Measurements from ENCODE around the gene MLF2. TPM values are rescaled to one million over a fixed set of nuclear protein-coding genes. Genes with fewer than 3 reads are reported as not detected.

The MLF2 gene
- total and polyA plus RNA-seq, 9 of the 15 experiments (the other 6 are each of a cell fraction or from before 2014, with no cell fraction given), result 11.4 to 190 (median 139) TPM

DNA sequence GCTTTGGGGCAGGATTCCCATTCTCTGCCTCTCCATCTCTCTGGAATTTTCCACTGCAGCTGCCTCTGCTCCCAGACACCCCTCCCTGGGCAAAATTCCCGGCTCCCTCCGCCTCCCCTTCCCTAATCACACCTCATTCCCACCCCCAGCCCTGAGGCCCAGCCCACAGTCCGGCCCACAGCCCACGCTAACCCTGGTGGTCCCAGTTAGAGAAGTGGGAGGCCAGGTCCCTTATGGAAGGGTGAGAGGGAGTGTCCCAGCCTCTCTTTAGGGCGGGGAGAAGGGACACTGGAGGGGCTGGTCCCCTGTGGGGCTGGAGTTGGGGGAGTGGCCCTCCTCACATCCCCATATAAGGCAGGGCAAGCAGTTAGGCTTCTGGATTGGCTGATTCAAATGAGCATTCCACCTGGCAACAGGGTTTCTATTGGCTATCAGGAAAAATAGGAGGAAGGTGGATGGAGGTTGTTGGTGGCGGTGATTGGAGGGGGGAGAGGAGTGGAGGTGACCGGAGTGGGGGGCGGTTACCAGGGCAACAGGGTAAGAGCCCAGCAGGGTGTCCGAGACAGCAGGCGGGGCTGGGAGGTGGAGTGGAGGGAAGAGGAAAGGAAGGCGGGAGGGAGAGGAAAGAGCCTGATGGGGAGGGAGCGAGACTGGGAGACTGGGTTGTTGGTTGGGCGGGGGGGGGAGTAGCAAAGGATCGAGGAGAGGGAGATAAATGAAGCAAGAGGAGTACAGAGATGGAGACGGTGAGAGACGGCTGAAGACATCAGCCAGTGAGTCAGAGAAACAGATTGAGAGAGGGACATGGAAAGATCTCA is 11.3 kb upstream of the MLF2 start:
- BruUV-seq (replicated peaks), result no TSS peak
- CTCF ChIA-PET (ENCODE audit: low intra/inter-chr PET ratio), result no interaction called here
- peaks cover 24% of the 10 kb centered on the region for H3K79me2 ChIP-seq (ENCODE audit: control insufficient read depth, insufficient read depth, low read length)
- H2AFZ ChIP-seq (ENCODE audit: low read depth, low read length), result peak overlapping the region; percentile 48
- intact Hi-C loops (cut with micrococcal nuclease) (no loop called here), in situ Hi-C loops (cut with MboI) (no loop called here)
- no peaks in the 10 kb centered on the region for H3K9me1 ChIP-seq (ENCODE audit: control insufficient read depth, insufficient read depth, low read length)
- ATAC-seq, result peak; percentile 86
- H4K20me1 ChIP-seq (replicated peaks; ENCODE audit: control insufficient read depth, insufficient read depth, low read length), result no peaks in the 10 kb centered on the region
- H3K36me3 ChIP-seq (ENCODE audit: control insufficient read depth, insufficient read depth, low read length), result peaks cover 9% of the 10 kb centered on the region; the same call in 2 of the 3 replicates
- peak; percentile 100 for FAIRE-seq
- peaks cover 24 to 29% of the 10 kb centered on the region in 2 experiments; a peak in 4 of 5 replicates for H3K4me1 ChIP-seq (replicated peaks in 1 of 2; ENCODE audit: control insufficient read depth in 2 of 2, insufficient read depth in 2 of 2, low read length in 2 of 2)
- H3K4me3 ChIP-seq, result no peak overlapping the region
- H3K9ac ChIP-seq (ENCODE audit: insufficient read depth in 1 of 2, low read depth in 2 of 2, low read length in 2 of 2), result peak overlapping the region; percentile 28 to 42; a peak in 3 of 4 replicates
- H3K27ac ChIP-seq (ENCODE audit: extremely low read depth, low read depth, low read length), result peak overlapping the region; percentile 65
- H3K9me3 ChIP-seq (replicated peaks; ENCODE audit: control insufficient read depth, insufficient read depth, low read depth, low read length), result no peaks in the 10 kb centered on the region
- no peaks in the 10 kb centered on the region for H3K27me3 ChIP-seq (ENCODE audit: control insufficient read depth in 2 of 2, insufficient read depth in 2 of 2, low read length in 2 of 2)
- H3K4me2 ChIP-seq (ENCODE audit: insufficient read depth, low read length), result peak overlapping the region; percentile 36
- POLR2A ChIA-PET, result interaction anchor here (1.0 to 1.5 kb wide), 4 partner anchors 10 to 29 kb away, joined by 3 to 6 read pairs (median 4); partner anchors contain the start of gene MLF2
- peak; percentile 87 to 95 (median 90) for DNase-seq (ENCODE audit: extremely low read depth in 1 of 4, low spot score in 3 of 4)
- 0% methylated on average over 7 of the region's 16 CpGs for WGBS (ENCODE audit: insufficient coverage, low coverage, missing lambda C conversion rate)
- TF ChIP-seq POLR2B (IDR thresholded peaks at IDR 0.05; ENCODE audit: low read depth, partially characterized antibody) (peak; percentile 4), FOS (IDR thresholded peaks at IDR 0.05; ENCODE audit: extremely low read depth, insufficient read length) (peak; percentile 82), VEZF1 (CRISPR knock-in tag; IDR thresholded peaks at IDR 0.05) (peak; percentile 89), TBP (optimal IDR thresholded peaks at IDR 0.05; ENCODE audit: low read depth, low read length) (peak; percentile 14), HDAC2 (IDR thresholded peaks at IDR 0.05) (peak; percentile 52; the same call in 1 of the 2 replicates), ELF4 (CRISPR knock-in tag; IDR thresholded peaks at IDR 0.05) (0 out of 2 replicates have a peak, but pooled peaks have one; percentile 24), MAFK (IDR thresholded peaks at IDR 0.05; ENCODE audit: low read length) (no peak), KDM1A (IDR thresholded peaks at IDR 0.05) (peak; percentile 37 to 59; a peak in 2 of 4 replicates), NRF1 (conservative IDR thresholded peaks at IDR 0.05 in 1 of 2, IDR thresholded peaks at IDR 0.05 in 1 of 2) (0 out of 4 replicates have a peak, but pooled peaks have one; percentile 9 to 20), CREB1 (IDR thresholded peaks at IDR 0.05) (no peak), CREB1 (CRISPR knock-in tag; IDR thresholded peaks at IDR 0.05) (no peak), ZNF655 (CRISPR knock-in tag; IDR thresholded peaks at IDR 0.05) (no peak), LARP7 (IDR thresholded peaks at IDR 0.05) (0 out of 2 replicates have a peak, but pooled peaks have one; percentile 41), SRF (CRISPR knock-in tag; IDR thresholded peaks at IDR 0.05) (peak; percentile 98 to 100), MYBL2 (IDR thresholded peaks at IDR 0.05; ENCODE audit: low read depth) (peak; percentile 89), MYBL2 (CRISPR knock-in tag; IDR thresholded peaks at IDR 0.05; ENCODE audit: borderline replicate concordance) (no peak)
- TF ChIP-seq, protein P1, sequence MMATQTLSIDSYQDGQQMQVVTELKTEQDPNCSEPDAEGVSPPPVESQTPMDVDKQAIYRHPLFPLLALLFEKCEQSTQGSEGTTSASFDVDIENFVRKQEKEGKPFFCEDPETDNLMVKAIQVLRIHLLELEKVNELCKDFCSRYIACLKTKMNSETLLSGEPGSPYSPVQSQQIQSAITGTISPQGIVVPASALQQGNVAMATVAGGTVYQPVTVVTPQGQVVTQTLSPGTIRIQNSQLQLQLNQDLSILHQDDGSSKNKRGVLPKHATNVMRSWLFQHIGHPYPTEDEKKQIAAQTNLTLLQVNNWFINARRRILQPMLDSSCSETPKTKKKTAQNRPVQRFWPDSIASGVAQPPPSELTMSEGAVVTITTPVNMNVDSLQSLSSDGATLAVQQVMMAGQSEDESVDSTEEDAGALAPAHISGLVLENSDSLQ (IDR thresholded peaks at IDR 0.05), result peak; percentile 42; the same call in 1 of the 2 replicates
- TF ChIP-seq, protein P2, sequence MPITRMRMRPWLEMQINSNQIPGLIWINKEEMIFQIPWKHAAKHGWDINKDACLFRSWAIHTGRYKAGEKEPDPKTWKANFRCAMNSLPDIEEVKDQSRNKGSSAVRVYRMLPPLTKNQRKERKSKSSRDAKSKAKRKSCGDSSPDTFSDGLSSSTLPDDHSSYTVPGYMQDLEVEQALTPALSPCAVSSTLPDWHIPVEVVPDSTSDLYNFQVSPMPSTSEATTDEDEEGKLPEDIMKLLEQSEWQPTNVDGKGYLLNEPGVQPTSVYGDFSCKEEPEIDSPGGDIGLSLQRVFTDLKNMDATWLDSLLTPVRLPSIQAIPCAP (CRISPR knock-in tag; IDR thresholded peaks at IDR 0.05; ENCODE audit: borderline replicate concordance), result no peak

Measured in K562 (cell line).